Mesothelial cell of epicardium (in vitro differentiated cells): ENCODE data around the gene UGCG. TPM values are rescaled to one million over a fixed set of nuclear protein-coding genes. Genes with fewer than 3 reads are reported as not detected.
"Not testable (repeated sequence)": the region's sequence is repeated elsewhere in the genome, so short reads cannot be mapped to it uniquely, and the experiment has no call there.

ENCODE experiments used
- DNase-seq, 2 experiments: peaks; one replicate each; pipeline ENCODE4 v3.0.0; 2021; ENCODE audit warnings: low spot score in 2 of 2; ENCODE audit not compliant: unreplicated experiment in 2 of 2
- H3K27ac Mint-ChIP-seq: 2 replicates; pipeline ENCODE4 v1.8.0; 2021; ENCODE audit warnings: mixed read lengths
- H3K27me3 Mint-ChIP-seq: 2 replicates; pipeline ENCODE4 v1.8.0; 2021; ENCODE audit warnings: low read depth, mixed read lengths
- H3K36me3 Mint-ChIP-seq: 2 replicates; pipeline ENCODE4 v1.8.0; 2021; ENCODE audit warnings: mixed read lengths
- H3K4me1 Mint-ChIP-seq: 2 replicates; pipeline ENCODE4 v1.8.0; 2021; ENCODE audit warnings: mixed read lengths
- H3K4me3 Mint-ChIP-seq: 2 replicates; pipeline ENCODE4 v1.8.0; 2021; ENCODE audit warnings: mild to moderate bottlenecking, moderate library complexity, mixed read lengths
- H3K9me3 Mint-ChIP-seq: 2 replicates; pipeline ENCODE4 v1.8.0; 2021; ENCODE audit warnings: mixed read lengths
- CTCF ChIP-seq: fragments of 200-600 bp; sonication (generic); IDR thresholded peaks from one replicate; pipeline ENCODE4 v1.5.0; 2021; ENCODE audit warnings: antibody characterized with exemption; ENCODE audit not compliant: unreplicated experiment
- total RNA-seq: library from RNA; stranded (reverse); gene quantifications from 3 replicates; pipeline ENCODE4 v1.2.1, GENCODE V29; 2021

Gene UGCG
- total RNA-seq, 1 donor from 2014 or later = 27.0 TPM

GRCh38 chr9:111940697-111941096, 44.1 kb downstream of the UGCG start:
- no peaks in the 10 kb centered on the region for H3K9me3 Mint-ChIP-seq
- TF ChIP-seq CTCF = no peak
- no peak overlapping the region for H3K27ac Mint-ChIP-seq
- no peak overlapping the region for H3K4me3 Mint-ChIP-seq
- peaks cover 3% of the 10 kb centered on the region for H3K36me3 Mint-ChIP-seq
- H3K4me1 Mint-ChIP-seq = peaks cover 28% of the 10 kb centered on the region
- H3K27me3 Mint-ChIP-seq = no peaks in the 10 kb centered on the region
- DNase-seq = no peak

- TF ChIP-seq CTCF = no peak
- Mint-ChIP-seq H3K27me3 (no peaks in the 10 kb centered on the region), H3K36me3 (peaks cover 2% of the 10 kb centered on the region), H3K4me1 (peaks cover 5% of the 10 kb centered on the region), H3K9me3 (no peaks in the 10 kb centered on the region), H3K27ac (no peak overlapping the region), H3K4me3 (no peak overlapping the region)
- no peak for DNase-seq
Measured at GRCh38 chr9:111943200-111943599, 46.6 kb downstream of the UGCG start.

- Mint-ChIP-seq H3K9me3 (no peaks in the 10 kb centered on the region), H3K4me1 (peaks cover 1% of the 10 kb centered on the region), H3K27me3 (no peaks in the 10 kb centered on the region), H3K4me3 (no peak overlapping the region), H3K36me3 (peaks cover 2% of the 10 kb centered on the region), H3K27ac (no peak overlapping the region)
- no peak for DNase-seq
- no peak for TF ChIP-seq CTCF
Measured at GRCh38 chr9:111943746-111944145, 47.1 kb downstream of the UGCG start.

- DNase-seq = no peak
- Mint-ChIP-seq H3K9me3 (no peaks in the 10 kb centered on the region), H3K27ac (no peak overlapping the region), H3K4me3 (no peak overlapping the region), H3K36me3 (no peaks in the 10 kb centered on the region), H3K27me3 (no peaks in the 10 kb centered on the region), H3K4me1 (no peaks in the 10 kb centered on the region)
- no peak for TF ChIP-seq CTCF
Measured at GRCh38 chr9:111944241-111944866, 47.7 kb downstream of the UGCG start.

GRCh38 chr9:111945216-111945615, 48.6 kb downstream of the UGCG start:
- Mint-ChIP-seq H3K27ac (no peak overlapping the region), H3K9me3 (no peaks in the 10 kb centered on the region), H3K4me3 (no peak overlapping the region), H3K4me1 (no peaks in the 10 kb centered on the region), H3K27me3 (no peaks in the 10 kb centered on the region), H3K36me3 (no peaks in the 10 kb centered on the region)
- DNase-seq = no peak
- TF ChIP-seq CTCF = no peak

- H3K27me3 Mint-ChIP-seq, H3K9me3 Mint-ChIP-seq, H3K4me1 Mint-ChIP-seq, DNase-seq, H3K4me3 Mint-ChIP-seq, H3K27ac Mint-ChIP-seq, H3K36me3 Mint-ChIP-seq: not testable (repeated sequence)
Measured at GRCh38 chr9:111948109-111948508, 51.5 kb downstream of the UGCG start.
